ENCODE measurements around the gene RBM14. TPM values are rescaled to one million over a fixed set of nuclear protein-coding genes. Genes with fewer than 3 reads are reported as not detected.

Gene RBM14
- total and polyA plus RNA-seq, 3 donors from 2014 or later = 85.2 to 149 (median 146) TPM

DNA sequence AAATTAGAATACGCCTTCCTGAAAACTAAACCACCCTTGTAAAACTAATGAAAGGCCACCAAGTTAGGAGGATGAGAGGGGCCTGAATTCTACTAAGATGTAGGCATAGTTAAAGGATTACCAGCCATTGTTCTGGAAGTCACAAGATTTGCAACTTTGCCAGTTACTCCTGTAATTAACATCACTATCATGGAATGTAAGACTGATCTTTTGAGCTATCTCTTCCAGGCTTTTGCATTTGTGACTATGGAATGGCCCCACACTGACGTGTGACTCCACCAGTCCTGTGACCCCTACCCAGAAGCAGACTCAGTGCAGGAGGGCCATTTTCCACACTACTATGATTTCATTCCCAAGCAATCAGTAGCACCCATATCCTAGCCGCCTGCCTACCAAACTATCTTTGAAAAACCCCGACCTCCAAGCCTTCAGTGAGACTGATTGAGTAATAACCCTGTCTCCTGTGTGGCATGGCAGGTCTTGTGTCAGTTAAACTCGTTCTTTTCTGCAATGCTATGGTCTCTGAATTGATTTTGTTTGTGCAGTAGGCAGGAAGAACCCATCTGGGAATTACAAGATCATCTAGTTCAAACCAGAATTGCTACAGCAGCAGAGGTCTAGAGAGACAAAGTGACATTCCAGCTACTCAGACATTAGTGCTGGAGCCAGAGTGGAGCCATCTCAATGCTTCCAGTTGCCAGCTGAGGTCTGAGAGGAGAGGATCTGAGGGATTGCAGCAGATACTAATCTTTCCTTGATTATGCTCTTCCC is 46.2 kb upstream of the RBM14 start:
- Histone ChIP-seq H3K27ac (no peak overlapping the region), H3K4me1 (no peaks in the 10 kb centered on the region), H3K9me3 (no peaks in the 10 kb centered on the region), H3K36me3 (ENCODE audit: low read depth, missing control alignments) (no peaks in the 10 kb centered on the region), H3K27me3 (no peaks in the 10 kb centered on the region), H3K4me3 (no peak overlapping the region)
- no peak for TF ChIP-seq CTCF (IDR thresholded peaks at IDR 0.05)
- TF ChIP-seq POLR2A (IDR thresholded peaks at IDR 0.05) = no peak
- no peak for DNase-seq
- intact Hi-C loops (cut with DNase I; ENCODE audit: low total_unique reads) = no loop called here
- WGBS, 2 donors = 63 to 75% methylated on average over 5 of the region's 5 CpGs

GRCh38 chr11:66570850-66571180 is 45.6 kb upstream of the RBM14 start:
- 69 to 83% methylated on average over 2 of the region's 2 CpGs for WGBS, 2 donors
- H3K4me3 ChIP-seq = no peak overlapping the region
- no peaks in the 10 kb centered on the region for H3K4me1 ChIP-seq
- DNase-seq = no peak
- H3K36me3 ChIP-seq (ENCODE audit: low read depth, missing control alignments) = no peaks in the 10 kb centered on the region
- H3K9me3 ChIP-seq = no peaks in the 10 kb centered on the region
- H3K27ac ChIP-seq = no peak overlapping the region
- no peaks in the 10 kb centered on the region for H3K27me3 ChIP-seq
- intact Hi-C loops (cut with DNase I; ENCODE audit: low total_unique reads) = no loop called here
- no peak for TF ChIP-seq CTCF (IDR thresholded peaks at IDR 0.05)
- no peak for TF ChIP-seq POLR2A (IDR thresholded peaks at IDR 0.05)

DNA sequence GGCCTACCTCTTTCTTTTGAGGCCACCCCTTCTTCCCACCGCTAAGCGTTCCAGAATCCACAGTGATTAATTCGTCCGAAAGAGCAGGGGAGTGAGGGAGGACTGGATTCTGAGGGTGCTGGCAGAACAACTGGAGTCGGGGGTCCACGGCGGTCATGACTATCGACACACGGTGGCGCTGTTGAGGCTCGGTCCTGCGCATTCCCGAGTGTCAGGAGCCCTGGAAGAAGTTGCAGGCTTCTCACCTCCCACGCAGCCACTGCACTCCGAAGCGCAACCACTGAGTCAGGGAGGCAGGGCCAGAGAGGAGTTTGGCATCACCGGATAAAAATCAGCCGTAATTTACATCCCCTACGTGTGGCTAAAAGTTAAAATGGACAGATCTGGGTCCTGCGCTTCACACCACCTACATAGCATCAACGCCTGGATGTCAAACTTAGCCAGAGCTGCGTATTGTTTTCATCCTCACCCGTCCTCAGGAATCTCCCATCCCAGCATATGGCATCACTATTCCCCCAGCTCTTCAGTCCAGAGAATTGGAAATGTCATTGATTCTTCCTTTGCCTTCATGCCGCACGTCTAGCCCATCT is 37.3 kb upstream of the RBM14 start:
- peak; percentile 88 for DNase-seq
- intact Hi-C loops (cut with DNase I; ENCODE audit: low total_unique reads) = loop anchor here (5.0 kb wide), 1 partner anchor 98 kb away; the partner anchor contains the start of gene RBM4B
- Histone ChIP-seq H3K27ac (no peak overlapping the region), H3K9me3 (no peaks in the 10 kb centered on the region), H3K4me1 (peaks cover 6% of the 10 kb centered on the region), H3K4me3 (no peak overlapping the region), H3K27me3 (no peaks in the 10 kb centered on the region), H3K36me3 (ENCODE audit: low read depth, missing control alignments) (no peaks in the 10 kb centered on the region)
- no peak for TF ChIP-seq POLR2A (IDR thresholded peaks at IDR 0.05)
- TF ChIP-seq CTCF (IDR thresholded peaks at IDR 0.05) = peak; percentile 87 to 88 (median 87)
- 15 to 17% methylated on average over 15 to 25 of the region's 25 CpGs for WGBS, 2 donors

- Histone ChIP-seq H3K4me1 (peaks cover 6% of the 10 kb centered on the region), H3K4me3 (no peak overlapping the region), H3K36me3 (ENCODE audit: low read depth, missing control alignments) (no peaks in the 10 kb centered on the region), H3K9me3 (no peaks in the 10 kb centered on the region), H3K27me3 (no peaks in the 10 kb centered on the region), H3K27ac (no peak overlapping the region)
- intact Hi-C loops (cut with DNase I; ENCODE audit: low total_unique reads) = no loop called here
- no peak for DNase-seq
- 62 to 79% methylated on average over 5 of the region's 5 CpGs for WGBS, 2 donors
- TF ChIP-seq CTCF (IDR thresholded peaks at IDR 0.05) (no peak), POLR2A (IDR thresholded peaks at IDR 0.05) (no peak)
Measured at GRCh38 chr11:66580803-66581202, 35.6 kb upstream of the RBM14 start.

All from testis (tissue), 3 donors.